Psoas muscle (tissue), 8 donors: ENCODE data around the gene DCC. TPM values are rescaled to one million over a fixed set of nuclear protein-coding genes. Genes with fewer than 3 reads are reported as not detected.

Source experiments
- ATAC-seq, 4 donors: fragments of 200-7000 bp; cut with Tn5 transposase; one replicate each; pipeline ENCODE4 v1.9.1; 2020; ENCODE audit warnings: moderate library complexity in 3 of 4, mild to moderate bottlenecking in 2 of 4
- DNase-seq, 2 donors: peaks; one replicate each; pipeline ENCODE4 v3.0.0-alpha.2; 2020
- H3K27ac ChIP-seq: fragments of 200-600 bp; one replicate; pipeline ENCODE4 v1.8.0; 2022
- H3K27me3 ChIP-seq, 3 donors: fragments of 200-600 bp in 1 of 3; one replicate each; pipeline versions ENCODE4 v1.6.1 to v1.8.0; 2013 to 2022; ENCODE audit warnings: low read length in 2 of 3, mild to moderate bottlenecking in 2 of 3, moderate library complexity in 1 of 3; ENCODE audit not compliant: insufficient read depth in 3 of 3
- H3K36me3 ChIP-seq, 2 donors: fragments of 200-600 bp in 1 of 2; one replicate each; pipeline versions ENCODE4 v1.6.1 to v1.8.0; 2013 to 2022; ENCODE audit warnings: low read depth in 1 of 2, mild to moderate bottlenecking in 1 of 2, moderate library complexity in 1 of 2; ENCODE audit not compliant: insufficient read depth in 1 of 2
- H3K4me1 ChIP-seq: fragments of 200-600 bp; one replicate; pipeline ENCODE4 v1.8.0; 2022
- H3K4me3 ChIP-seq: fragments of 200-600 bp; one replicate; pipeline ENCODE4 v1.8.0; 2022; ENCODE audit warnings: mild to moderate bottlenecking
- H3K9me3 ChIP-seq: fragments of 200-600 bp; one replicate; pipeline ENCODE4 v1.8.0; 2022
- WGBS, 3 donors: extraction: QIAGEN DNeasy Blood & Tissue Kit; methylation state at CpG; one replicate each; pipeline versions ENCODE4 v1.1.6 to v1.1.7; 2013; 5-methylcytosine and 5-hydroxymethylcytosine counted together
- intact Hi-C, 2 donors: fragments of 100-400 bp; cut with DNase I; formaldehyde crosslinking; loops; one replicate each; pipeline versions ENCODE4 v1.11.0 to v1.14.2; 2022
- polyA plus RNA-seq, 3 donors: library from polyadenylated mRNA; stranded (reverse); fragments of 200-250 nt; gene quantifications; one replicate each; pipeline ENCODE4 v1.2.3, GENCODE V29; 2013
- total RNA-seq, 4 donors: library from RNA; stranded (reverse); fragmentation: NEBNext Ultra II Directional in 2 of 4; extraction: Animal tissue kit (Norgen Biotek cat#: 25700) in 2 of 4; gene quantifications; one replicate each; pipeline versions ENCODE4 v1.2.1 to v1.2.4, GENCODE V29; 2021 to 2023
- TF ChIP-seq, protein P1 (sequence below): fragments of 200-600 bp; IDR thresholded peaks from one replicate; pipeline ENCODE4 v1.8.0; 2022; ENCODE audit warnings: antibody characterized with exemption
- donor health status: healthy with polysubstance abuse.
- donor health status: DM: no; HTN: no; CAD: no; lungs with moderate emphysema.
- donor health status: Bipolar disorder and iron deficiency.
- donor health status: healthy.
- donor health status: DM: yes; HTN: yes; CAD: no.
- donor health status: DM: no; HTN: no; CAD: no.
- donor health status: DM: no; HTN: no; CAD: no.
- donor health status: DM: yes; HTN: yes; CAD: no.

The DCC gene
- total and polyA plus RNA-seq, 7 donors: 0.01 to 0.02 TPM; not detected in 5

DNA sequence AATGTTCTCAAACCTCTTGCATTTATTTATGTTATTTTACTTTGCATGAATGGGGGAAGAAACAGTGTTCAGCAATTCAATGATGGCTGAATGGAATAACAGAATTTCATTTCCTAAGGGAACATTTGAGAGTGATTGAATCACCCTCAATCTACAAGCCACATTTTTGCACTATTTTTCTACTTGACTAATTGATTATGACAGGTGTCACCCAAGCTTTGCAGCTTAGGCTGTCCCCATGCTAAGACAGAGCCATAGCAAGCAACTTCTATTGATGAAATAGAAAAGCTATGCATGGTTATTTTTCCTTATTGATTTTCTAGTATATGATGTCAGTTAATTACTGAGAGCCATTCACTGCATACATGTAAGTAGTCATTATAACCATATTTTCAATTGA, 795.7 kb downstream of the DCC start:
- ATAC-seq (no peak), DNase-seq (no peak)
- no peaks in the 10 kb centered on the region for H3K27me3 ChIP-seq
- no peak overlapping the region for H3K27ac ChIP-seq
- H3K4me1 ChIP-seq: no peaks in the 10 kb centered on the region
- no peak overlapping the region for H3K4me3 ChIP-seq
- intact Hi-C loops: no loop called here
- peaks cover 5% of the 10 kb centered on the region for H3K9me3 ChIP-seq
- H3K36me3 ChIP-seq: no peaks in the 10 kb centered on the region
- TF ChIP-seq, protein P1, sequence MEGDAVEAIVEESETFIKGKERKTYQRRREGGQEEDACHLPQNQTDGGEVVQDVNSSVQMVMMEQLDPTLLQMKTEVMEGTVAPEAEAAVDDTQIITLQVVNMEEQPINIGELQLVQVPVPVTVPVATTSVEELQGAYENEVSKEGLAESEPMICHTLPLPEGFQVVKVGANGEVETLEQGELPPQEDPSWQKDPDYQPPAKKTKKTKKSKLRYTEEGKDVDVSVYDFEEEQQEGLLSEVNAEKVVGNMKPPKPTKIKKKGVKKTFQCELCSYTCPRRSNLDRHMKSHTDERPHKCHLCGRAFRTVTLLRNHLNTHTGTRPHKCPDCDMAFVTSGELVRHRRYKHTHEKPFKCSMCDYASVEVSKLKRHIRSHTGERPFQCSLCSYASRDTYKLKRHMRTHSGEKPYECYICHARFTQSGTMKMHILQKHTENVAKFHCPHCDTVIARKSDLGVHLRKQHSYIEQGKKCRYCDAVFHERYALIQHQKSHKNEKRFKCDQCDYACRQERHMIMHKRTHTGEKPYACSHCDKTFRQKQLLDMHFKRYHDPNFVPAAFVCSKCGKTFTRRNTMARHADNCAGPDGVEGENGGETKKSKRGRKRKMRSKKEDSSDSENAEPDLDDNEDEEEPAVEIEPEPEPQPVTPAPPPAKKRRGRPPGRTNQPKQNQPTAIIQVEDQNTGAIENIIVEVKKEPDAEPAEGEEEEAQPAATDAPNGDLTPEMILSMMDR: no peak

DNA sequence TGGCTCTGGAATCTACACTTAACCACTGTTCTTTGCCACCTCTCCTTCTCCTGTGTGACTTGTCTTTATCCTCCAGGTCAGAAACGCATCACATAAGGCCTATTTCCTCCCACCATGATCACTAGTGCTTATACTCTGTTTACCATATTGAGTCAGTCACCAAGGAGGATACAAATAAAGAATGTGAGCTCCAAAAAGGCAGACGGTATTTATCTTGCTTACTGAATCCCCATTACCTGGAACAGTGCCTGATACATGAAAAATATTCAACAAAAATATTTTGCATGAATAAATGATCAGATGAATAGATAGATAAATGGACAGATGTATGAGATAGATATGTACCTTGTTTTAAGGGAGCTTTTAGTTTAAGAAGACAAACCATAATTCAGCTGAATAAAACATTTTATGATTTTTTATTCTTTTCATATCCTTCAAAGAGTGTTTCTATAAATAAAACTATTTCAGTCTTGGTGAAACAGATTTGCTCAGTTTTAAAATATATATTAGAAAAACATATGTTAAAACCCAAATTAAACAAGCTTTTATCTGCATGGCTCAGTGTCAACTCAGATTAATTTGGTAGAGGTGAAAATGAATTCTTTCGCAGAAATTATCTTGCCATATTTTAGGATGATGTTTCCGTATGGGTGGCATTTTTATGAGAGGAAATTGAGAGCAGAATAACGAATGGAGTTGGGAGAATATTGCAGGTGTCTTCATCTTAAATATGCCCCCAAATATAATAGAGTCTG, 799.9 kb downstream of the DCC start:
- Histone ChIP-seq H3K27me3 (no peaks in the 10 kb centered on the region), H3K4me3 (no peak overlapping the region), H3K4me1 (no peaks in the 10 kb centered on the region), H3K9me3 (peaks cover 5% of the 10 kb centered on the region), H3K27ac (no peak overlapping the region), H3K36me3 (no peaks in the 10 kb centered on the region)
- DNase-seq (no peak), ATAC-seq (no peak)
- WGBS, 3 donors: 55 to 62% (median 58%) methylated on average over 5 of the region's 5 CpGs
- intact Hi-C loops: no loop called here
- TF ChIP-seq, protein P1: no peak

- Histone ChIP-seq H3K4me1 (no peaks in the 10 kb centered on the region), H3K27ac (no peak overlapping the region), H3K4me3 (no peak overlapping the region), H3K36me3 (no peaks in the 10 kb centered on the region), H3K27me3 (no peaks in the 10 kb centered on the region), H3K9me3 (peaks cover 5% of the 10 kb centered on the region)
- DNase-seq (no peak), ATAC-seq (no peak)
- TF ChIP-seq, protein P1: no peak
- 70 to 77% (median 74%) methylated on average over 4 of the region's 4 CpGs for WGBS, 3 donors
- intact Hi-C loops: no loop called here
Observed at GRCh38 chr18:53142005-53142404, 802.0 kb downstream of the DCC start.

DNA sequence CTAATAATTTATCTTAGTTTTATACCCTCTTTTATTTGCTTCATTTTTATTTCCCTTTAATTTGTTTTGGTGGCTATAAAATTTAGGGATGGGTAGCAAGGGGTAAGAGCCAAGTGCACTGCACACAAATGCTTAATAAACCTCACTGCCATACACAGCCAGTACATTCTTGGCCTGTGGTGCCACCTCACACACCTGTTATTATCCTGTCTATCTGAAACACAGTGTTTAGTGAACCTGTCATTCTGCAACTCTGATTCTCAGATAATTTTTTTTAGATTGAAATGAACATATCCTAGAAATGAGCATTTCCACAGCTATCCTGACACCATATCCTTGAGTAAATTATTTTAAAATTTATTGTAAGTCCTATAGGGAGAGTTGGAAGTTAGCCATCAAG, 807.5 kb downstream of the DCC start:
- no peak for ATAC-seq
- Histone ChIP-seq H3K9me3 (no peaks in the 10 kb centered on the region), H3K4me1 (no peaks in the 10 kb centered on the region), H3K4me3 (no peak overlapping the region), H3K27me3 (no peaks in the 10 kb centered on the region), H3K36me3 (no peaks in the 10 kb centered on the region), H3K27ac (no peak overlapping the region)
- TF ChIP-seq, protein P1: no peak
- intact Hi-C loops: no loop called here
- DNase-seq: no peak

- H3K4me1 ChIP-seq: no peaks in the 10 kb centered on the region
- no peak overlapping the region for H3K27ac ChIP-seq
- DNase-seq (no peak), ATAC-seq (no peak)
- H3K4me3 ChIP-seq: no peak overlapping the region
- TF ChIP-seq, protein P1: no peak
- intact Hi-C loops: no loop called here
- 31 to 40% (median 35%) methylated on average over 5 of the region's 5 CpGs for WGBS, 3 donors
- no peaks in the 10 kb centered on the region for H3K9me3 ChIP-seq
- no peaks in the 10 kb centered on the region for H3K36me3 ChIP-seq
- H3K27me3 ChIP-seq: no peaks in the 10 kb centered on the region
Observed at GRCh38 chr18:53148123-53148522, 808.1 kb downstream of the DCC start.
